K562 (cell line): ENCODE measurements around the gene CHRM1. TPM values are rescaled to one million over a fixed set of nuclear protein-coding genes. Genes with fewer than 3 reads are reported as not detected.

ENCODE experiments used
- ATF1 ChIP-seq, 2 experiments: fragments of 450-650 bp in 1 of 2; IDR thresholded peaks; 2 replicates each; pipeline ENCODE4 v1.6.1; 2016; ENCODE audit warnings: missing compliant biosample characterization in 1 of 2, missing genetic modification characterization in 1 of 2
- BACH1 ChIP-seq: fragments of 200-800 bp; sonication (Bioruptor generic); IDR thresholded peaks from 2 replicates; pipeline ENCODE4 v1.6.1; 2016; ENCODE audit warnings: missing genetic modification characterization, missing compliant biosample characterization
- CTBP1 ChIP-seq: fragments of 450-650 bp; IDR thresholded peaks from 2 replicates; pipeline ENCODE4 v1.6.1; 2016; ENCODE audit warnings: borderline replicate concordance
- DACH1 ChIP-seq: fragments of 450-650 bp; IDR thresholded peaks from 2 replicates; pipeline ENCODE4 v1.6.1; 2018; ENCODE audit not compliant: partially characterized antibody
- FOXJ3 ChIP-seq: sonication (generic); formaldehyde crosslinking; IDR thresholded peaks from 2 replicates; pipeline ENCODE4 v1.4.0; 2020; ENCODE audit warnings: mild to moderate bottlenecking, missing genetic modification reagents
- KLF6 ChIP-seq: fragments of 250-450 bp; sonication (Bioruptor Pico); IDR thresholded peaks from 2 replicates; pipeline ENCODE4 v1.4.0; 2020; ENCODE audit warnings: mild to moderate bottlenecking, moderate library complexity, borderline replicate concordance
- SMAD4 ChIP-seq: fragments of 250-450 bp; sonication (Bioruptor Pico); conservative IDR thresholded peaks from 2 replicates; pipeline ENCODE4 v1.8.0; 2021; ENCODE audit warnings: inconsistent platforms, mild to moderate bottlenecking, moderate library complexity
- TCF3 ChIP-seq: sonication (generic); formaldehyde crosslinking; IDR thresholded peaks from 2 replicates; pipeline ENCODE4 v1.4.0; 2020; ENCODE audit warnings: mild to moderate bottlenecking, missing genetic modification reagents
- TFAP4 ChIP-seq: sonication (generic); formaldehyde crosslinking; IDR thresholded peaks from 2 replicates; pipeline ENCODE4 v1.8.0; 2022; ENCODE audit warnings: missing genetic modification reagents, mild to moderate bottlenecking, moderate library complexity, borderline replicate concordance
- ZFP36 ChIP-seq: fragments of 150-350 bp; IDR thresholded peaks from 2 replicates; pipeline ENCODE4 v1.6.1; 2018; ENCODE audit warnings: low read length, low read depth; ENCODE audit not compliant: partially characterized antibody
- polyA plus RNA-seq, 8 experiments: library from polyadenylated mRNA; depleted of rRNA in 4 of 8; stranded (reverse) in 5 of 8; unstranded in 3 of 8; fragments of >200 nt; fragmentation: Nextera tagmentation in 2 of 8; fragmentation: Illumina TruSeq in 1 of 8; extraction: Ambion mirVana in 2 of 8; extraction: Trizol in 1 of 8; gene quantifications; 2 replicates each; pipeline versions ENCODE4 v1.2.1 to v1.2.3, GENCODE V29; 2011 to 2014; ENCODE audit warnings: inconsistent platforms in 1 of 8, missing spikeins in 1 of 8
- total RNA-seq, 7 experiments: library from RNA; depleted of rRNA in 6 of 7; stranded (reverse); fragments of >200 nt in 6 of 7; fragmentation: Illumina TruSeq in 2 of 7; extraction: Trizol in 2 of 7; gene quantifications; 2 replicates each; pipeline versions ENCODE4 v1.2.1 to v1.2.3, GENCODE V29; 2011 to 2021; ENCODE audit warnings: low replicate concordance in 1 of 7
- TF ChIP-seq, protein P1 (sequence below): fragments of 250-450 bp; sonication (Bioruptor Pico); IDR thresholded peaks from 2 replicates; pipeline ENCODE4 v1.4.0; 2020; ENCODE audit warnings: mild to moderate bottlenecking

Gene CHRM1
- total and polyA plus RNA-seq, 9 of the 15 experiments (the other 6 are each of a cell fraction or from before 2014, with no cell fraction given): not detected

DNA sequence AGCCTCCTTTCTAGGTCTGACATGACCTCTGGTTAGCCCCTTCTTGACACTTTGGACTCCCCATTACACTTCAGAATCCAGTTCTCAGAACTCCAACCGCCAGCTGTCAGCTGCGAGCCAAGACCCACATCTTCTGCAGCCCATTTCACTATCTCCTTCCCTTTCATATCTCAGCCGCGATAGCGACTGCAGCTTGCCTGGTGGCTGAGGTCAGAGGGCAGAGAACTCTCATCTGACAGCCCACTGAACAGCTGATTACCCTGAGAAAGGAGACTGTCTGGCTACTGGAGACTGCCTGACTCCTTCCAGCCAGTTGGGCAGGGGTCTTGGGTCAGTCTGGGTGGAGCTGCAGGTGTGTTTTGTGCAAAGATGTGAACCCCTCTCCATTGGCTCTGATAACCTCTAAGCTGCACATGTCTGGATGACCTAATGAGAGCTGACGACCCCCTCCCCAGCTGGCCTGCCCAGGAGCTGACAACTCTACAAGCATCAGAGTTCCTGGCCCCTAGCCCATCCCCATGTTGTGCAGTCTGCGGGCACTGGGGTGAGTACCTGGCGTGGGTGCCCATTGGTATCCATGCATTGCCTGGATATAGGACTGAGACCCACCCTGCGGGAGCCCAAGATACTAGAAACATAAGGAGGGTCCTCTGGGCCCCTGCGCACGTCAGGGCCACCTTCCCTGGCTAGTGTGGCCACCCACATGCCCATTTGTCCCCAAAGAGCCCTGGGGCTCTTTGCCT is 1.1 kb downstream of the CHRM1 start (continued):
- TF ChIP-seq, protein P1, sequence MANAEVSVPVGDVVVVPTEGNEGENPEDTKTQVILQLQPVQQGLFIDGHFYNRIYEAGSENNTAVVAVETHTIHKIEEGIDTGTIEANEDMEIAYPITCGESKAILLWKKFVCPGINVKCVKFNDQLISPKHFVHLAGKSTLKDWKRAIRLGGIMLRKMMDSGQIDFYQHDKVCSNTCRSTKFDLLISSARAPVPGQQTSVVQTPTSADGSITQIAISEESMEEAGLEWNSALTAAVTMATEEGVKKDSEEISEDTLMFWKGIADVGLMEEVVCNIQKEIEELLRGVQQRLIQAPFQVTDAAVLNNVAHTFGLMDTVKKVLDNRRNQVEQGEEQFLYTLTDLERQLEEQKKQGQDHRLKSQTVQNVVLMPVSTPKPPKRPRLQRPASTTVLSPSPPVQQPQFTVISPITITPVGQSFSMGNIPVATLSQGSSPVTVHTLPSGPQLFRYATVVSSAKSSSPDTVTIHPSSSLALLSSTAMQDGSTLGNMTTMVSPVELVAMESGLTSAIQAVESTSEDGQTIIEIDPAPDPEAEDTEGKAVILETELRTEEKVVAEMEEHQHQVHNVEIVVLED: peak; percentile 29; the same call in 1 of the 2 replicates
- TF ChIP-seq KLF6 (CRISPR knock-in tag): no peak
- TF ChIP-seq SMAD4 (CRISPR knock-in tag): peak; percentile 54; the same call in 1 of the 2 replicates
- TF ChIP-seq BACH1 (tag): no peak
- peak; percentile 44; the same call in 1 of the 2 replicates for TF ChIP-seq CTBP1
- peak; percentile 55 for TF ChIP-seq TCF3 (CRISPR knock-in tag)
- TF ChIP-seq ATF1 (CRISPR knock-in tag; IDR thresholded peaks at IDR 0.05): no peak
- 0 out of 2 replicates have a peak, but pooled peaks have one; percentile 12 for TF ChIP-seq ATF1 (tag; IDR thresholded peaks at IDR 0.05)
- no peak for TF ChIP-seq ZFP36
- peak; percentile 94 for TF ChIP-seq DACH1
- TF ChIP-seq FOXJ3: no peak
- TF ChIP-seq TFAP4: peak; percentile 98
- TF ChIP-seq, all 486 proteins: peak for 28
